Activated naive CD8-positive, alpha-beta T cell treated with anti-CD3 and anti-CD28 coated beads, Interleukin-2, amount 50 U/mL, for 24 hours (primary cell): ENCODE measurements around the gene SIDT2.
"Not testable (repeated sequence)": the region's sequence is repeated elsewhere in the genome, so short reads cannot be mapped to it uniquely, and the experiment has no call there.

Experiments used
- ATAC-seq: fragments of 150-1000 bp; cut with Tn5 transposase; one replicate; pipeline ENCODE4 v1.10.0; 2021
- DNase-seq: peaks from one replicate; pipeline ENCODE4 v3.0.0; 2021
- H3K27ac Mint-ChIP-seq: one replicate; pipeline ENCODE4 v1.8.0; 2021; ENCODE audit warnings: mild to moderate bottlenecking, mixed read lengths
- H3K27me3 Mint-ChIP-seq: one replicate; pipeline ENCODE4 v1.8.0; 2021; ENCODE audit warnings: mixed read lengths
- H3K36me3 Mint-ChIP-seq: one replicate; pipeline ENCODE4 v1.8.0; 2021; ENCODE audit warnings: low read depth, mixed read lengths
- H3K4me1 Mint-ChIP-seq: one replicate; pipeline ENCODE4 v1.8.0; 2021; ENCODE audit warnings: mixed read lengths
- H3K4me3 Mint-ChIP-seq: one replicate; pipeline ENCODE4 v1.8.0; 2021; ENCODE audit warnings: mild to moderate bottlenecking, moderate library complexity, mixed read lengths
- H3K9me3 Mint-ChIP-seq: one replicate; pipeline ENCODE4 v1.8.0; 2021; ENCODE audit warnings: mixed read lengths

Gene SIDT2

GRCh38 chr11:117180661-117181585, 2.4 kb downstream of the SIDT2 start:
- ATAC-seq = peak; percentile 18
- Mint-ChIP-seq H3K4me3 (peak overlapping the region; percentile 85), H3K9me3 (no peaks in the 10 kb centered on the region), H3K4me1 (peaks cover 29% of the 10 kb centered on the region), H3K36me3 (peaks cover 2% of the 10 kb centered on the region), H3K27ac (peak overlapping the region; percentile 47), H3K27me3 (no peaks in the 10 kb centered on the region)
- DNase-seq = peak; percentile 65

GRCh38 chr11:117181586-117182550, 3.3 kb downstream of the SIDT2 start:
- ATAC-seq (no peak), DNase-seq (no peak)
- no peak overlapping the region for H3K27ac Mint-ChIP-seq
- no peaks in the 10 kb centered on the region for H3K27me3 Mint-ChIP-seq
- H3K4me1 Mint-ChIP-seq = peaks cover 29% of the 10 kb centered on the region
- no peak overlapping the region for H3K4me3 Mint-ChIP-seq
- H3K36me3 Mint-ChIP-seq = peaks cover 2% of the 10 kb centered on the region
- H3K9me3 Mint-ChIP-seq = no peaks in the 10 kb centered on the region

GRCh38 chr11:117182551-117182935, 4.0 kb downstream of the SIDT2 start:
- Mint-ChIP-seq H3K27ac (no peak overlapping the region), H3K4me3 (no peak overlapping the region), H3K27me3 (no peaks in the 10 kb centered on the region), H3K36me3 (peaks cover 2% of the 10 kb centered on the region), H3K4me1 (peaks cover 30% of the 10 kb centered on the region), H3K9me3 (no peaks in the 10 kb centered on the region)
- no peak for DNase-seq
- no peak for ATAC-seq

GRCh38 chr11:117183178-117183577, 4.6 kb downstream of the SIDT2 start:
- DNase-seq, H3K27ac Mint-ChIP-seq, ATAC-seq, H3K4me3 Mint-ChIP-seq, H3K27me3 Mint-ChIP-seq, H3K9me3 Mint-ChIP-seq, H3K36me3 Mint-ChIP-seq: not testable (repeated sequence)
- H3K4me1 Mint-ChIP-seq = peaks cover 24% of the 10 kb centered on the region

- Mint-ChIP-seq H3K4me3 (no peak overlapping the region), H3K27me3 (no peaks in the 10 kb centered on the region), H3K27ac (no peak overlapping the region), H3K9me3 (no peaks in the 10 kb centered on the region), H3K36me3 (peaks cover 2% of the 10 kb centered on the region), H3K4me1 (peaks cover 21% of the 10 kb centered on the region)
- no peak for DNase-seq
- no peak for ATAC-seq
Measured at GRCh38 chr11:117183724-117184349, 5.3 kb downstream of the SIDT2 start.

GRCh38 chr11:117185736-117186430, 7.3 kb downstream of the SIDT2 start:
- DNase-seq = no peak
- Mint-ChIP-seq H3K4me3 (no peak overlapping the region), H3K4me1 (peaks cover 10% of the 10 kb centered on the region), H3K36me3 (peaks cover 2% of the 10 kb centered on the region), H3K9me3 (no peaks in the 10 kb centered on the region), H3K27me3 (no peaks in the 10 kb centered on the region), H3K27ac (peak overlapping the region; percentile 44)
- no peak for ATAC-seq

GRCh38 chr11:117186431-117186761, 7.9 kb downstream of the SIDT2 start:
- no peaks in the 10 kb centered on the region for H3K9me3 Mint-ChIP-seq
- no peak overlapping the region for H3K4me3 Mint-ChIP-seq
- peaks cover 6% of the 10 kb centered on the region for H3K4me1 Mint-ChIP-seq
- H3K27ac Mint-ChIP-seq = no peak overlapping the region
- ATAC-seq = no peak
- peaks cover 2% of the 10 kb centered on the region for H3K36me3 Mint-ChIP-seq
- H3K27me3 Mint-ChIP-seq = no peaks in the 10 kb centered on the region
- no peak for DNase-seq

GRCh38 chr11:117187007-117187406, 8.5 kb downstream of the SIDT2 start:
- Mint-ChIP-seq H3K9me3 (no peaks in the 10 kb centered on the region), H3K27ac (no peak overlapping the region), H3K4me1 (peaks cover 6% of the 10 kb centered on the region), H3K27me3 (no peaks in the 10 kb centered on the region), H3K4me3 (no peak overlapping the region), H3K36me3 (peaks cover 2% of the 10 kb centered on the region)
- no peak for DNase-seq
- no peak for ATAC-seq

GRCh38 chr11:117187428-117187798, 8.9 kb downstream of the SIDT2 start:
- ATAC-seq (no peak), DNase-seq (no peak)
- Mint-ChIP-seq H3K36me3 (peaks cover 2% of the 10 kb centered on the region), H3K4me3 (no peak overlapping the region), H3K27me3 (no peaks in the 10 kb centered on the region), H3K4me1 (peaks cover 6% of the 10 kb centered on the region), H3K27ac (no peak overlapping the region), H3K9me3 (no peaks in the 10 kb centered on the region)

GRCh38 chr11:117187799-117188481, 9.4 kb downstream of the SIDT2 start:
- H3K9me3 Mint-ChIP-seq = no peaks in the 10 kb centered on the region
- peaks cover 6% of the 10 kb centered on the region for H3K4me1 Mint-ChIP-seq
- no peak overlapping the region for H3K27ac Mint-ChIP-seq

GRCh38 chr11:117188620-117189081, 10.1 kb downstream of the SIDT2 start:
- Mint-ChIP-seq H3K4me3 (no peak overlapping the region), H3K9me3 (no peaks in the 10 kb centered on the region), H3K27me3 (no peaks in the 10 kb centered on the region), H3K4me1 (peaks cover 6% of the 10 kb centered on the region), H3K36me3 (no peaks in the 10 kb centered on the region), H3K27ac (no peak overlapping the region)
- DNase-seq (no peak), ATAC-seq (no peak)

More at GRCh38 chr11:117187799-117188481, 9.4 kb downstream of the SIDT2 start:
- ATAC-seq (no peak), DNase-seq (no peak)
- Mint-ChIP-seq H3K27me3 (no peaks in the 10 kb centered on the region), H3K36me3 (no peaks in the 10 kb centered on the region), H3K4me3 (no peak overlapping the region)

GRCh38 chr11:117189191-117189940, 10.8 kb downstream of the SIDT2 start:
- no peaks in the 10 kb centered on the region for H3K36me3 Mint-ChIP-seq
- H3K4me1 Mint-ChIP-seq = peaks cover 6% of the 10 kb centered on the region
- H3K27ac Mint-ChIP-seq = peak overlapping the region; percentile 39
- no peaks in the 10 kb centered on the region for H3K9me3 Mint-ChIP-seq
- ATAC-seq = no peak
- H3K4me3 Mint-ChIP-seq = no peak overlapping the region
- H3K27me3 Mint-ChIP-seq = no peaks in the 10 kb centered on the region
- DNase-seq = peak; percentile 27

- peaks cover 6% of the 10 kb centered on the region for H3K4me1 Mint-ChIP-seq
- H3K27ac Mint-ChIP-seq = no peak overlapping the region
- H3K36me3 Mint-ChIP-seq = peaks cover under 1% of the 10 kb centered on the region
- no peak for DNase-seq
- no peak overlapping the region for H3K4me3 Mint-ChIP-seq
- no peaks in the 10 kb centered on the region for H3K27me3 Mint-ChIP-seq
- no peaks in the 10 kb centered on the region for H3K9me3 Mint-ChIP-seq
- no peak for ATAC-seq
Measured at GRCh38 chr11:117189941-117190544, 11.5 kb downstream of the SIDT2 start.
